Fibroblast of skin of abdomen (primary cell): ENCODE results near the gene PRRX1.

Experiments
- DNase-seq: peaks from one replicate; pipeline ENCODE4 v3.0.0-alpha.2; 2013

PRRX1 gene

DNA sequence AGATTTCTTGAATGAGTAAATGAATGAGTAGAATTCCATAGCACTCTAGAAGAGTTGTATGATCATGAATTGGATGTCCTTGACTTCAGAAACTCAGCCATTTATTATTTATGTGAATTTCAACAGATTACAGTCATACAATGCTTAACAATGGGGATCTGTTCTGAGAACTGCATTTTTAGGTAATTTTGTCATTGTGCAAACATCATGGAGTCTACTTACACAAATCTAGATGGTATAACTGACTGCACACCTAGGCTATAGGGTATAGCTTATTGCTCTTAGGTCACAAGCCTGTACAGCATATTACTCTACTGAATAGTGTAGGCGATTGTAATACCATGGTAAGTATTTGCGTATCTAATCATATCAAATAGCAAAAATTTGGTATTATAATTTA lies 59.6 kb downstream of the PRRX1 start:
- no peak for DNase-seq

DNA sequence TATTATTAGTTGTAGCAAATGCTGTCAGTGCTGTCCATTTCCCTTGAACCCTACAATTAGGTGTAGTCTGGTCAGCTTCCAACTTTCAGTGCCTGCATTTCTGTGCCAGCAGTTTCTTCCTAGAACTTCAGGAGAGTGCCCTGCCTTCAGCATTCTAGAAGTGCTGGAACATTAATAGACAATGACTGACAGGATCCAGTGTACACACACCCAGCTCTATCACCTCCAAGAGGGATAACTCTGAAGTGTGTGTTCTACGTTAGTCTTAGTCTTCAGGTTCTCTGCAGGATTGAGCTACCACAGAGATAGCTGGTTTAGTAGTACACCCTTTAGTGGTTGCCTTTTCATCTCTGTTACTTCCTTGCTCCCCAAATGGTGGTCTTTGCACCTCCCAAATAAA lies 61.4 kb downstream of the PRRX1 start:
- DNase-seq, result no peak

DNA sequence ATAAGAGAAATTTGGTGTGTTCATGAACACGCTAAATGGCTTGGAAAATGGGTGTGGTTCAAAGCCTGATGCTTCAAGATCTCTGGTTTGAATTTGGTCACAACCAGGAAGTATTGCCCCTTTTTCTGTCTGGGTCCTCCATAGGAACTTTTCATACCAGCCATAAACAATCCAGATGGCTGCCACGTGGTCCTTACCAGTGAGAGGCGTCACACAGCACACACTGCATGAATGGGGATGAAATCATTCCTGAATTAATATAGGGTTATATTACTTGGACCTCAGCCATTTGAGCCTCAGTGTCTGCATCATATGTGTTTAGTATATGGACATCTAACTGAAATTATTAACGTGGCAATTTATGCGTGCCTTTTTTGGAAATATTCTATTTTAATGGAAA lies 64.0 kb downstream of the PRRX1 start:
- peak; percentile 72 for DNase-seq

DNA sequence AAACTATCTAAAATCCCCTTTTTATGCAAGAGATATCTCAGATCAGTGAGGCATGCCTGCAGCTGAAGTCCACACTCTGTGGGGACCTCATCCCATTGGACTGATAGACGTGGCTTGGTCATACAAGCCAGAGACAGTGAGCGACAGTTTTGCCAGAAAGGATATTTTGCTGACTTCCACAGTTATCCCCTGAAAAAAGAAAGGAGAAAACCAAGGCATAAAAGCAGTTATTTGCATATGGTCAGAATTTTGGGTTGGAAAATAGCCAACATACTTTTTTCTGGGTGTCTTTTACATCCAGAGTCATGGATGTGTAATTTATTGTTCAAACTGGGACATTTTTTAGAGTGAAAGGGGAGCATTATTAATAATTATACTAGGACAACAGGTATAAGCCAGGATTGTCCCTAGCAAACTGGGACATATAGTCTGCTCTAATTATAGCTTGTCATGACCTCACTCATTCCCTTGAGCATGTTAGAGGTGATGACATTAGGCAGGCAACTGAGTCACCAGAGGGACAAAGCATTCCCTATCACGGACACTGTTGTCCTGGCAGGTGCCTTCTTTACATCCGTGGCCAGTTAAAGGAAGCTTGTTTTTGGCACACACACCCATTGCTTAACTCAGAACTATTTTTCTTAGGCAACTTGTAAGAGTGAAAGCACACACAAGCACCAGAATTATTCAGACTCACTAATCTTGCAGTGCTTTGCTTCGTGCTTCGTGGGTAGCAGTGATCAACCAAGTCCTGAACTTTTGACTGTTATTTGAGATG lies 65.5 kb downstream of the PRRX1 start:
- peak; percentile 62 for DNase-seq

DNA sequence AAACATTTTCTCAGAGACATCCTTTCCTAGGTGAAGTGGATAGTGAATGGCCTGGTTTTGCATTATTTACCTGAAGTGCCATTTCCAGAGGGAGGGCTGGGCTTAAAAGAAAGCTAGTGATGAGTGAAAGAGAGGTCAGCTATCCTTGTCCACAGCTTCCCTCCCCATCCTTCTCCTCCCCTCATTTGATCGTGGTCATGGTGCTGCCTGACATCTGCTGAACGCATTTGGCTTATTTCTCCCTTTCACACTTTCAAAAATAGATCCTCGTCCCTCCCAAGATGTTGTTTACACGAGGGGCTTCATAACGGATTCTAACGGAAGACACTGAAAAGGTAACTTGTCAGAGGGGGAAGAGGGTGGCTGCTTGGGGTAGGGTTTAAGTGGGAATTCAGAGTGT lies 66.1 kb downstream of the PRRX1 start:
- DNase-seq, result no peak

DNA sequence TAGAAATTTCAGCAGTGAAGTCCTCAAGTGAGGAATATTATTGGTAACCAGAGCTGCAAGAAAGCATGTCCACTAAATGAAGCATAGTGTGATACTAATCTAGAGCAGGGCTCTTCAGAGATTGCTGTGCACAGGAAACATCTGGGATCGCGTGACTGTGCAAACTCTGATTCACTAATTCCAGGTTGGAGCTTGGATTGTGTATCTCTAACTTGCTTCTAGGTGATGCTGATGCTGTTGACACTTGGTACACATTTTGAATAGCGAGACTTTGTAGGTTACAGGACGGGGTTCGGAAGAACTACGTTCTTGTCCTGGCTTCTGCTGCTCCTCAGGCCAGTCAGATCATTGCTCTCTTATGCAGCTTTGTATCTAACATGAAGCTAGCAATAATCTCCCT lies 66.5 kb downstream of the PRRX1 start:
- DNase-seq, result peak; percentile 72

DNA sequence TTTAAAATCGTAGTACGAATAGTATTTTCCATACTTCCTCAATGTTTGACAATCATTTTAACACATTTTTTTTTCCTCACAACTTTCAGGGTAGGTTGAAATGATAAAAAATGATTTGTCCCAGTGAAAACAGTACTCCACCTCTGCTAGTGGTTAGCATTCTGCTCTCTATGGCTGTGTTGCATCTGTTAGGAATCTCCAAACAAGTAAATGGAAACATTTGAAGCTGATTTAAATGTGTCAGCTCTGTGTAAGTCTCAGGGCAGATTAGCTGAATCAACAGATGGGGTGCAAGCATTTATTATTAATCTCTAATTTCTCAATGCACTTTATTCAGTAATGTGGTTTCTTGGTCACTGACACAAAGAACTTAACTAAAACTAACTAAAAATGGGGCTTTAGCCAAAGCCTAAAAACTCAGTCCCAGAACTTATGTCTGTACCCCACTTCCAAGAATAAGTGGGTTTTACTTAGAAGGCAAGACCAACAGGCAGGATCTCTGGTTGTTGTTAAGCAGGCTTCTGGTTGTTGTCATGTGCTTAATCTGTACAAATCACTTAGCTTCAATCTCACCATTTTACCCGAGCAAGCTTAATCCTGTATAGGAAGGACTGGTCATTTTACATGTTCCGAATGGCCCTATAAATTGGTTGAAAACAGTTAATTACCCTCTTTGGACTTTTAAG lies 67.8 kb downstream of the PRRX1 start:
- peak; percentile 43 for DNase-seq

DNA sequence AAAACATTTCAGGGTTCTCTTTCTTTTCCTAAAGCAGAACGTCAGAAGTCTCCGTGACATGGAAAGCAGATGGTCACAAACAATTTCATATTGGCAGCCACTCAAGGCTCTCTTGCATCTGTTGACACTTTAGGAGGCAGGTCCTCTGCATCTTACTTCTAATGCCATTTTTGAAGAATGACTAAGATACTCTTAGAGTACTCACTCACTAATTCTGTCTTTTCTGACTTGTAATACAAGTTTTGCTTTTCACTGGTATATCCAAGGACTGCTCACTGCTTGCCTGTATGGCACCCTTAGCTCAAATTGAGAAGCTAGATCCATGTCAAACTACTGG lies 68.3 kb downstream of the PRRX1 start:
- peak; percentile 72 for DNase-seq

DNA sequence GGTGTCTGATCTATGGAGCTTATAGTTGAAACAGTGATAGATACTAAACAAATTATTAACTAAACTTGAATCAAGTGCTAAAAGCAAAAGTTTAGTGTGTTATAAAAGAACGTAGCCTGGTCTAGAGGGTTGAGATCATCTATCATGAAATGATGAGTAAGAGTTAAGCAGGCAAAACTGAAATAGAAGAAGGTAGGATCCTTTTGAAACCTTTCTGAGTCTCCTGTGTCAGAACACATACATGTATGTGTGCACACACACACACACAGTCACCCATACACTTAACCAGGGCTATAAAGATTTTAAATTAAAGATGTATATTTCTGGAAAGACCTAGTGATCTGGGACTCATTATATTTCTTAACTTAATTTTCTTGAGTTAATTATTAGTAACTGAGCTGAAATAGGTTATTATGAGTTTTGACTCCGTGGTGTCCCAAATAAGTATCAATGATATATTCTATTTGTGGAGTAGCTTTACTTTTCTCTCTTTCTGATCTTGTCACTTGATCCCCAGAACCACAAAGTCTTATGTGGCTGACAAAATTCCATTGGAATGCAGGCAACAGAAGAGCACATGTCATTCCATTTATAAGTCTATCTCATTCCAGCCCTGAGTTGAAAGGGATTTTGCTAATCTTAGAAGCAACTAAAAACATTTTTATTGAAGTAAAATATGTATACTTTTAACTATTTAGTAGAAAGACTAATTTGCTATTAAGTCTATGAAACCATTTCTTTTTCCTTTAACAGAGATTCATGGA lies 70.7 kb downstream of the PRRX1 start:
- peak; percentile 72 for DNase-seq

DNA sequence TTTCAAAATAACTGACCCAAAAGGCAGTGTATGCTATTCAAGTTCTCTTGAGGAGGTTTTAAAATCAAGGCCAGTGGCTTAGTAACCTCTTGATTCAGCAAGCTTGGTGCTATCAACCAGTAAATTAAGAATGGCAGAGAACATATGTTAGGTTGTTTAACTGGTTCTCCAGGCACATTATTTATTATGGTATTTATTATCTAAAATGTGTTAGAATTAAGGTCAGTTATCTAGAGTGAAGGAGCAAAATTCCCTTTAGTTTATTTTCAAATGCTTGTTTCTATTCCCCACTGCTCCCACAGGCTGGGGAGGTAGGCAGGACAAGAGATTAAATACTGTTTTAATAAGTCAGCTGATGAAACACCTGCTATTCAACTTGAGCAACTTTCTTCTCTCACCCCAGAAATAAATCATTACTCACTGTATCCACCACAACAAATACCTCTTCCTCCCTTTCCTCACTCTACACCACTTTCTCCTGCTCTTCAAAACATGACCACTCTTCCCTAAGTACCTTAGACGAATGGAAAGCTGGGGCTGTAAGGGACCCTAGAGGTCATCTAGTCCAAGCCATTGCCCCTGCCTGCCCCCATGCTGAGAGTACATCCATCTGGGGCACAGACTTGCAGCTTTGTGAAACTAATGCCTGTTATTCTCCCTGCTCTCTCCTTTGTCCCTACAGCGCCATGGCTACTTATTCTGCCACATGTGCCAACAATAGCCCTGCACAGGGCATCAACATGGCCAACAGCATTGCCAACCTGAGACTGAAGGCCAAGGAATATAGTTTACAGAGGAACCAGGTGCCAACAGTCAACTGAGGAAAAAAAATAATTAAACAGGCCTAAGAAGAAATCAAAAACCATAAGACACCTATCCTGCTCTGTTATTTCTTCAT lies 71.7 kb downstream of the PRRX1 start:
- no peak for DNase-seq

DNA sequence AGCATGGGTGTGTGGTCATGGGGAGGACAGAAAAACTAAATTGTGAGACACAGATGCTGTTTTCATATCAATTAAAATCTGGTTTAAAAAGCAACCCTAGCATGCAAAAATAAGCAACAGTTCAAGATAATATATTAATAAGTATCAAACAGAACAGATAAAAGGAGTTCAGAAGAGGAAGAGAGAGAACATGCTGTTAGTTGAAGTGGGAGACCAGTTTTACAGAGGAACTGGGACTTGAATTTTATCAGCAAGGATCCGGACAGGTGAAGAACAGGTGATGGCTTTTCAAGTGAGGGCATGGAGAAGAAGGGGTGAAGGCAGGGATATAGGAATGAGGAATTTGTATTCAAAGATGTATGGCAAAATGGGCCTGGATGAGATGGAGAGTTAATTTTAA lies 75.9 kb downstream of the PRRX1 start:
- DNase-seq, result no peak

DNA sequence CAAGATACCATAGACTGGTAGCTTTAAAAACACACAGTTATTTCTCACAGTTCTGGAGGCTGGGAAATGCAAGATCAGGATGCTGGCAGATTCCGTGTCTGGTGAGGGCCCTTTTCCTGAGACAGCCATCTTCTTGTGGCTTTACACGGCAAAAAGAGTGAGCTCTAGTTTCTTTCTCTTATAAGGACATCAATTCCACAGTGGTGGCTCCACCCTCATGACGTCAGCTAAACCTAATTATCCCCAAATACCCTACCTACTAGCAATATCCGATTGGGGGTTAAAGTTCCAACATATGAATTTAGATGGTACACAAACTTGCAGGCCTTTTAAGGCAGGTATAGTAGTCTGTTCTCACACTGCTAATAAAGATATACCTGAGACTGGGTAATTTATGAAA lies 77.7 kb downstream of the PRRX1 start:
- no peak for DNase-seq

DNA sequence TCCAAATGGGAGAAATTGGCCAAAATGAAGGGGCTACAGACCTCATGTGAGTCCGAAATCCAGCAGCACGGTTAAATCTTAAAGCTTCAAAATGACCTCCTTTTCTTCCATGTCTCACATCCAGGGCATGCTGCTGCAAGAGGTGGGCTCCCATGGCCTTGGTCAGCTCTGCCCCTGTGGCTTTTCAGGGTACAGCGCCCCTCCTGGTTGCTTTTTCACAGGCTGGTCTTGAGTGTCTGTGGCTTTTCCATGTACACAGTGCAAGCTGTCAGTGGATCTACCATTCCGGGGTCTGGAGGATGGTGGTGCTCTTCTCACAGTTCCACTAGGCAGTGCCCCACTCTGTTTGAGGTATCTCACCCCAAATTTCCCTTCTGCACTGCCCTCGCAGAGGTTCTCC lies 78.7 kb downstream of the PRRX1 start:
- no peak for DNase-seq

DNA sequence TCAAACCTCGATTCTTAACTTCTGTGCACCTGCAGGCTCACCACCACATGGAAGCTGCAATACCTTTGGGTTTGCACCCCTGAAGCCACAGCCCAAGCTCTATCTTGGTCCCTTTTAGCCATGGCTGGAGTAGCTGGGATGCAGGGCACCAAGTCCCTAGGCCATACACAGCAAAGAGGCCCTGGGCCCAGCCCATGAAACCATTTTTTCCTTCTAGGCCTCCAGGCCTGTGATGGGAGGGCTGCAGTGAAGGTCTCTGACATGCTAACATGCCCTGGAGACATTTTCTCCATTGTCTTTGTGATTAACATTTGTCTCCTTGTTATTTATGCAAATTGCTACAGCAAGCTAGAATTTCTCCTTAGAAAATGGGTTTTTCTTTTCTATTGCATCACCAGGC lies 79.2 kb downstream of the PRRX1 start:
- DNase-seq, result no peak

DNA sequence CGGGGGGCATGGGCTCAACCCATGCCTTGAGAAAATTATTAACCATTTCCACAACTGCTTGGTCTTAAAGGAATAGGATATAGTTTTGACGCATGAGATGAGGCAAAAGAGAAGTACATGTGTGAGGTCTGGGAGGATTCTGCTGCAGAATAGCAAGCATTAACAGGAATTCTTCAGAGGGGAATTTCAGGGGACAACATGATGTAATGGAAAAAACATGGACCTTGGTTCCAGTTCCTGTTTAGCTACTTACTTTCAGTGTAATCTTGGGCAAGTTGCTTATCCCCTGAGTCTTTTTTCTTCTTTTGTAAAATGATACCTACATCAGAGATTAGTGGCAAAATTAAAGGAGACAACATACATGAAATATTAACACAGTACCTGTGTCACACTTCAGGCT lies 85.6 kb downstream of the PRRX1 start:
- no peak for DNase-seq

DNA sequence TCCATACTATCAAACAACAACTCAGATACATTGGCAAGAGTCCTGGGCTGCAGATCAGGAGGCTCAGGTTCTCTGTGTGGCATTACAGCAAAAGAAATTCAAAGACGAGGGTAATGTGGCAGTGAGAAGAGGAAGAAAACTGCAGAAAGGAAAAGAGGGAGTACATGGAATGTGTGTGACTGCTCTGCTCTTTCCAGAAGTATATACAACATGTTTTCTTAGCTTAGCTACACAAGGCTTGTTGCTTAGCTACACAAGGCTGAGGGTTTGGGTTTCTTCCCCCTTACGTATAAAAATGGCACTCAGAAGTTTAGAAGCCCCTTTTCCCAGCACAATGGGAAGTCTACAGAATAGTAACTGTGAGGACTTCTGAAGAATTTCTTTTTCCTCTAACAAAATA lies 86.0 kb downstream of the PRRX1 start:
- no peak for DNase-seq

DNA sequence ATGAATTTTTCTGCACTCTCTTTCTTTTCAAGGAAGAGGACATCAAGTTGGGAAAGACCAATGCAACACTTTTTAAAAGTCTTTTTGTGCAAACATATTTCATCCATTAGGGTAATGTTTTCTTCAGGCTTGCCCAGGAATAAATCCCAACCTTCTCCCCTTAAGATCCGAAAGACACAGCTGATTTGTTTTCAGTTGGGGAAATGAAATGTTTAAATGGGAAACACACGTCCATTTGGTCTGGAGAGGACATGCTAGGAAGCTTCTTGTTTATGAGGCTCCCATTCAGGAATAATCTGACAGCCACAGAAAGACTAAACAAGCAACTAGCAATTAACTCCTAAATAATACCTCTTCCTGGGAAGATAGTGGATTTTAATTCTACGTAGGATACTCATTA lies 91.9 kb downstream of the PRRX1 start:
- no peak for DNase-seq

DNA sequence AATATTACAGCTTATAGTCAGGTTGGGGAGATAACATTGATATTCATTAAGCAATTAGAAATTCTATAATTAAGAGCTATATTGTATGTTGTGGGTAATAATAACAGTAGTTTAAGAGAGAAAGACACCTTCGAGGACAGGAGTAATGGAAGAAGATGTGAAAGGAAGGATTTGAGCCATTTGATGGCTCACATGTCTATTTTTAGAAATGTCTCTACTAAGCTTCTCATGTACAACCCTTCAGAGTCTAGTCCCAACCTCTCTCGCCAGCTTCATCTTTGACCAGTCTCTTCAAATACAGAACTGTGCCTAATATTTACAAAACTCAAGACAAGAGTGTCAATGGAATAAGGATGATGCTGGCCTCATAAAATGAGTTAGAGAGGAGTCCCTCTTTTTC lies 95.1 kb downstream of the PRRX1 start:
- no peak for DNase-seq

DNA sequence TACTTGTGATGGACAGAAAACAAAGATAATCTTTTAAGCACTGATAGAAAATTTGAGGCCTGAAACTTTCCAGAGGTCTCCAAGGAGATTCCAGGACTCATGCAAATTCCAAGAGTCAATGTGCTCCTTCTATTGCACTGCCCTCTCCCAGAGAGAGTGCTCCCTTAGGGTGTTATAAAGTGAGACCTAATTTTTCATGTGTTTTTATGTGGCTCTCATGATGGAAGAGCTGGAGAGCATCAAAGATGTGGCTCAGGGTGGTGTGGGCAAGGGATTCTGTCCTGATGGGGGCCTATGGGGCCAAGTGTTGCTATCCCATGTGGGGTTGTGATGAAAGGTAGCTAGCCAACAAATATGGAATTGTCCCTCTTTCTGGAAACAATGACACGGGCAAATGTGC lies 101.3 kb downstream of the PRRX1 start:
- DNase-seq, result no peak

DNA sequence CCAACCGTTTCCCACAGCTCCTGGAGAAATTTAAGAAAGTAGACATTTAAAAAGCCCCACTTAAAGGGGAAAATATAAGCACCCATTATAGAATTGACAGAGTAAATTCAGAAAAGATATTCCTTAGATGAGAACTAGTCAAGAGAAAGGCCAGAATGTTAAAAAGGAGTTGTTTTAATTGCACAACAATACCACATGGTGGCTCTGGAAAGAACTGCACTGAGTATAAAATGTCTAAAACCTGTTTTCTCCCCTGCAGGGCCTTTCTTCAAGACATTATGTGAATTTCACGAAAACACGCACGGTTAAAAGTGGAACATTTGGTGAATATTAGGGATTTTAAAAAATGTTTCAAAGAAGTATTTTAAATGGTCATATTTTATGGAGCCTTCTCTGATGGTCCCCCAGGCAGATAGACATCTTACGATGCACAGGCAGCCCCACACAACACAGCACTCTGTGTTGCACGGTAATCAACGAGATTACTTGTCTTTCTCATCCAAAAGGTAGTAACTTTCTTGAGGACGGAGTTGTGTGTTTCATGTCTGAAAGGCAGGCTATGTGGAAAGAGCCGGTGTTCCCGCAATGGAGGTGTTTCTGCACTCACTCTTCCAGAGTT lies 101.9 kb downstream of the PRRX1 start:
- peak; percentile 58 for DNase-seq

DNA sequence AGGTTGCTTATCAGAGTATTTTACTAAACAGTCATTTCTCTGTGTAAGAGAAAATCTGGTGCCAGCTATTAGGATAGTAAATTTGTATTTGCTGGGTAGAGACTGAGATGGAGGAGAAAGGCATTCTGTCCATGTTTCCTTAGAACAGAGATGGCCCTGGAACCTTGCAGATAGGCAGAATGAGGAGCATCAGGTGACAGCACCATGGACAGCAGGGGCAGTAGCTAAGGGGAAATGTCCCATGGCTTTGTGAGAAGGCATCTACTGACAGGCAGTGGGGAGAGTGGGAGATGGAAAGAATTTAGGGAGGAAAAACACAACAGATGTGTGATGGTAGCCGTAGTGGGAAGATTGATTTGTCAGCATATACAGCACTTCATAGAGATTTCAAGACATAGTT lies 105.0 kb downstream of the PRRX1 start:
- DNase-seq, result no peak

DNA sequence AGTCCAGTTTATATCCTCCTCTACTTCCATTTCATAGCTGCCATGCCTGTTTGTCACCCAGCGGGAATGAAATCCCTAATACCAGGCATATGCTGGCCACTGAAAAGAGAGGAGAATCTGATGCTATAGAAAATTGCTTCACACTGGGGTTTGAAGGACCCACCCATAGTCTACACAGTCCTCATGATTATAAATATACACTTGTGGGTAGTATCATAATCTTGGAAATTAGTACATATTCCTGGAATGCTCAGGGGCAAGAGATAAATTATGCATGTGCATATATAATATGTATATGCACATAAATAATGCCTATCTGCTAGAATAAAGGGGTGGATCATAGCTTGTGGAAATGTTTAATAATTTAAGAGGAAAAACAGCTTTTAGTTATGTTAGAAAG lies 105.8 kb downstream of the PRRX1 start:
- DNase-seq, result no peak
